ENCODE results near the gene PRKCE.

The PRKCE gene

DNA sequence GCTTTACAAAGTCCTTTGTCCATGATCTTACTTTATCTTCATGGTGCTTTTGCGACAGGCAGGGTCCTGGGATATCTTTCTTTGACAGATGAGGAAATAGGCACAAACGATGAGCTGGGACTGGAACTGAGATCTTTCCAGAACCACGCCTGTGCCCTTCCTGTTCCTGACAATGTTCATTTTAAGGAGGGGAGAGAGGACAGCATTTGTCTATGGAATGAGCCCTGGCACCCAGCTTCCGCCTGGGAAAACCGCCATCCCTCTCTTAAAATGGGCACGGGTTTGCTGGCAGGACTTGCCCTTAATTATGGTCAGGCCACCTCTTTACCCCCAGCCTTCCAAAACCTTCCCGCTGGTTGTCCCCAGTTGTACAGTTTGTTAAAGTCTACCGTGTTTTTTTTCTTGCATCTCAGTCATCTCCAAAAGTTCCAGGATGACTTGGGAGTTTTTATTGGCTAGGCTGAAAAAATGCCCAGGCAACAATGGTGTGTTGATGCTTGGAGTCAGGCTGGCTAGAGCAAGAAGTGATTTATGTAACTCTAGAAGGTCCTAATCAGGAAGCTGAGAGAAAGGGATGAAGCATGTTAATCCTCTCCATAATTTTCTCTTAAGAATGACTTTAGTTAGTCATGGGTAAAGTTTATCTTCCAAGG lies 380.8 kb downstream of the PRKCE start:
- peaks cover 10% of the 10 kb centered on the region for H3K36me3 ChIP-seq
- H3K4me1 ChIP-seq: peaks cover 6% of the 10 kb centered on the region
- H3K9me3 ChIP-seq: no peaks in the 10 kb centered on the region
- H3K4me3 ChIP-seq (ENCODE audit: low read depth, low read length): no peak overlapping the region
- DNase-seq: no peak
- no peaks in the 10 kb centered on the region for H3K27me3 ChIP-seq
- TF ChIP-seq, protein P1, sequence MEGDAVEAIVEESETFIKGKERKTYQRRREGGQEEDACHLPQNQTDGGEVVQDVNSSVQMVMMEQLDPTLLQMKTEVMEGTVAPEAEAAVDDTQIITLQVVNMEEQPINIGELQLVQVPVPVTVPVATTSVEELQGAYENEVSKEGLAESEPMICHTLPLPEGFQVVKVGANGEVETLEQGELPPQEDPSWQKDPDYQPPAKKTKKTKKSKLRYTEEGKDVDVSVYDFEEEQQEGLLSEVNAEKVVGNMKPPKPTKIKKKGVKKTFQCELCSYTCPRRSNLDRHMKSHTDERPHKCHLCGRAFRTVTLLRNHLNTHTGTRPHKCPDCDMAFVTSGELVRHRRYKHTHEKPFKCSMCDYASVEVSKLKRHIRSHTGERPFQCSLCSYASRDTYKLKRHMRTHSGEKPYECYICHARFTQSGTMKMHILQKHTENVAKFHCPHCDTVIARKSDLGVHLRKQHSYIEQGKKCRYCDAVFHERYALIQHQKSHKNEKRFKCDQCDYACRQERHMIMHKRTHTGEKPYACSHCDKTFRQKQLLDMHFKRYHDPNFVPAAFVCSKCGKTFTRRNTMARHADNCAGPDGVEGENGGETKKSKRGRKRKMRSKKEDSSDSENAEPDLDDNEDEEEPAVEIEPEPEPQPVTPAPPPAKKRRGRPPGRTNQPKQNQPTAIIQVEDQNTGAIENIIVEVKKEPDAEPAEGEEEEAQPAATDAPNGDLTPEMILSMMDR (IDR thresholded peaks at IDR 0.05; ENCODE audit: low read depth, low read length): no peak

DNA sequence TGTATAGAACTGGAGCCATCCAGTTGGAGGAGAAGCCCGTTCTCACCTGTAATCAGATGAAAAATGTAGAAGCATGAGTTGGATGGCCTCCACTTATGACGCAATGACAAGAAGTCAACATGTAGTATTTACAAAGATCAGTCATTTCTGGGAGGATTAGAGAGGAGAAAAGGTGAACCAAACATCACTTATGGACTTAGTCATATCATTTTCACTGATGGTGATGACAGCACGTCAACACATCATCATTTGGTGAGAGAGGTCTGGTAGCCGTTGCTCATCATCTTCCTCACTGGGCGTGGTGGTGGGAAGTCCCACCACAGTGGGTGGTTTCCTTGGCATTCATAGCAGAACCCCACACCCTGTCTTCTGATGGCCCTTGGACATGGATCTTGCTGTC lies 381.5 kb downstream of the PRKCE start:
- Histone ChIP-seq H3K27me3 (no peaks in the 10 kb centered on the region), H3K4me1 (peaks cover 6% of the 10 kb centered on the region), H3K9me3 (no peaks in the 10 kb centered on the region), H3K36me3 (peaks cover 10% of the 10 kb centered on the region), H3K4me3 (ENCODE audit: low read depth, low read length) (no peak overlapping the region)
- TF ChIP-seq, protein P1 (IDR thresholded peaks at IDR 0.05; ENCODE audit: low read depth, low read length): no peak
- no peak for DNase-seq

DNA sequence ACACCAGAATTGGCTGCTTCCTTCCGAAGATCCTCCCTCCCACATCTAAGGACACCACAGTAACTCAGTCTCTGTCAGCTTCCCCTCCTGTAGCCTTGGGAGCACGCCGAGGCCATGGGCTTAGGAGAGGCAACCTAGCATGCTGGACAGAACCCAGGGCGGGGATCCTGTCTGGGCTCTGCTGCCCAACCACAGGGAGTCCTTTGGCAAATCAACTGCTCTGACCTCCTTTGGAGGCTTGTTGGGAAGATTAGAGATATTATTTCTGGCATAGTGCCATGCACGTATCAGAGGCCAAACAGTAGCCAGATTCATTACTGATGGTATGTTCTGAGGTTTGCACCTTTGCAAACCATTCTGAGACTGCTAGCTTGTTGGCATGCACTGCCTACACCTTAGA lies 383.1 kb downstream of the PRKCE start:
- Histone ChIP-seq H3K36me3 (peaks cover 10% of the 10 kb centered on the region), H3K27me3 (no peaks in the 10 kb centered on the region), H3K4me3 (ENCODE audit: low read depth, low read length) (no peak overlapping the region), H3K9me3 (no peaks in the 10 kb centered on the region), H3K4me1 (peaks cover 6% of the 10 kb centered on the region)
- TF ChIP-seq, protein P1 (IDR thresholded peaks at IDR 0.05; ENCODE audit: low read depth, low read length): no peak
- DNase-seq: no peak

DNA sequence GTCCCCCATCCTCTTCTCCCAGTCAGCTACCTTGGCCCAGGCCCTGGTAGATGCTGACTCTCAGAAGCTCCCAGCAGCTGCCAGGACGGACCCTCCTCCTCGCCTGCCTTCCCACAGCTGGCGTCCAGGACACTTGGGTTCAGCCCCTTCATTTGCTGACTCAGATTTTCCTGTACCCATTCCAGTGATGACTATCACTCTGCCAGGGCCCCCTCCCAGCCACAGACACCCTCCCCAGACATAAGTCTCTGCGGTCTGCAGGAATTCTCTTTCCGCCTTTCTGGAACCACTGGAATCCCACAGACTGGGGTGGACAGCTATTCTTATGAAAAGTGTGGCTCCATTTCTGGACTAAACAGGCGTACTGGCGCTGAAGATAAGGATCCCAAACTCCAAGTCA lies 385.5 kb downstream of the PRKCE start:
- no peak for DNase-seq
- TF ChIP-seq, protein P1 (IDR thresholded peaks at IDR 0.05; ENCODE audit: low read depth, low read length): no peak
- H3K27me3 ChIP-seq: no peaks in the 10 kb centered on the region

DNA sequence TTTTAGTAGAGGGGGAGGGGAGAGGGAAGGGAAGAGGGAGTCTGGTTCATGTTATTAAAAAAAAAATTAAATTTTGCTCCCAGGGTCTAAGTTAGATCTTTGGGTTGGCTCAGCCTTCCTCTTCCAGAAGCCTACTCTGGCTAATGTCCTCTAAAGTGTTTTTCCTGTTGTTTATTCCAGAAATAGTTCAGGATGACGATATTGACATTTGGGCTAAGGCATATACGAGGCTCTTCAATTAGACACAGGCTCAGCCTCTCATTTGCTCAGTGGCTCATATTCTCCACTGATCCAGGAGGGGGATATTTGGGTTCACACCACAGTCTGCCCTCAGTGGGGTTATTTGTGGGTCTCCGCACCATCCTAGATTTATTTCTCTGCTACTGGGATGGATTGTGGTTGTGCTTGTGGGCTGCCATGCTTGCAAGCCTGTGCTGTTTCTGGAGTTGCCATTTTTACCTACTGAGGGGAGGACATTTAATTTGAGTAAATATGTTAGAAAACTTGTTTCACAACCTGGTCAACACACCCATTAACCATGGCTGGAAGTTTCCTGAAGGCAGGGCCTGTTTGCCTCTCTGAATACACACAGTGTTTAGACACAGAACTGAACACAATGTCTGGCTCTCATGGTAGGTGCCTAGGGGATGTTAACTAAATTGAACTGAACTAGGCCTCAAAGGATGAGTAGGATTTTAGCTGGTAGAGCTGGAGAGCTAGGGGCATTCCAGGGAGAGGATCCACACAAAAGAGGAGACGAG lies 388.2 kb downstream of the PRKCE start:
- peaks cover under 1% of the 10 kb centered on the region; the same call in 1 of the 2 replicates for H3K36me3 ChIP-seq
- no peaks in the 10 kb centered on the region for H3K9me3 ChIP-seq
- no peak overlapping the region for H3K4me3 ChIP-seq (ENCODE audit: low read depth, low read length)
- TF ChIP-seq, protein P1 (IDR thresholded peaks at IDR 0.05; ENCODE audit: low read depth, low read length): no peak
- peaks cover 12% of the 10 kb centered on the region for H3K4me1 ChIP-seq
- no peak for DNase-seq
- H3K27me3 ChIP-seq: no peaks in the 10 kb centered on the region

More for the DNA sequence above, 385.5 kb downstream of the PRKCE start:
- Histone ChIP-seq H3K4me3 (ENCODE audit: low read depth, low read length) (no peak overlapping the region), H3K9me3 (no peaks in the 10 kb centered on the region), H3K4me1 (peaks cover 9% of the 10 kb centered on the region), H3K36me3 (peaks cover 10% of the 10 kb centered on the region)

All from BE2C (cell line).